K562 (cell line): ENCODE data around the gene CROT. TPM values are rescaled to one million over a fixed set of nuclear protein-coding genes. Genes with fewer than 3 reads are reported as not detected.

ENCODE experiments used
- EP400 ChIP-seq: fragments of 450-650 bp; IDR thresholded peaks from 2 replicates; pipeline ENCODE4 v1.6.1; 2017; ENCODE audit warnings: antibody characterized with exemption, mild to moderate bottlenecking, moderate library complexity
- MNT ChIP-seq, 2 experiments: fragments of 450-650 bp; conservative IDR thresholded peaks; 2 replicates each; pipeline ENCODE4 v1.6.1; 2017; ENCODE audit warnings: mild to moderate bottlenecking in 2 of 2, moderate library complexity in 2 of 2
- NR4A1 ChIP-seq, 2 experiments: fragments of 250-450 bp in 1 of 2; fragments of 450-650 bp in 1 of 2; sonication (Bioruptor Pico) in 1 of 2; IDR thresholded peaks; 2 replicates each; pipeline versions ENCODE4 v1.4.0 to v1.6.1; 2016 to 2020; ENCODE audit warnings: mild to moderate bottlenecking in 2 of 2, missing compliant biosample characterization in 1 of 2, missing genetic modification characterization in 1 of 2, moderate library complexity in 1 of 2
- PURB ChIP-seq: sonication (generic); formaldehyde crosslinking; IDR thresholded peaks from 2 replicates; pipeline ENCODE4 v1.9.0; 2021; ENCODE audit warnings: low read depth, mild to moderate bottlenecking, missing genetic modification reagents
- RREB1 ChIP-seq: fragments of 250-450 bp; sonication (Bioruptor Pico); IDR thresholded peaks from 2 replicates; pipeline ENCODE4 v1.4.0; 2020
- TFE3 ChIP-seq: fragments of 450-650 bp; formaldehyde crosslinking; IDR thresholded peaks from 2 replicates; pipeline ENCODE4 v1.4.0; 2020; ENCODE audit warnings: mild to moderate bottlenecking, mixed read lengths
- ZBTB11 ChIP-seq, 3 experiments: fragments of 200-800 bp in 1 of 3; fragments of 250-450 bp in 1 of 3; fragments of 450-650 bp in 1 of 3; sonication (Bioruptor Pico) in 1 of 3; sonication (Bioruptor generic) in 1 of 3; formaldehyde crosslinking in 1 of 3; IDR thresholded peaks; 2 replicates each; pipeline versions ENCODE4 v1.6.1 to v1.8.0; 2016 to 2022; ENCODE audit warnings: mild to moderate bottlenecking in 2 of 3, missing genetic modification characterization in 2 of 3, missing compliant biosample characterization in 1 of 3, moderate library complexity in 1 of 3
- ZBTB34 ChIP-seq: fragments of 250-450 bp; sonication (Bioruptor Pico); IDR thresholded peaks from 2 replicates; pipeline ENCODE4 v1.8.0; 2021; ENCODE audit warnings: mild to moderate bottlenecking, moderate library complexity
- ZNF197 ChIP-seq: fragments of 200-800 bp; sonication (Bioruptor generic); IDR thresholded peaks from 2 replicates; pipeline ENCODE4 v1.6.1; 2016; ENCODE audit warnings: low read depth, missing genetic modification characterization, missing compliant biosample characterization
- ZNF224 ChIP-seq: sonication (generic); formaldehyde crosslinking; IDR thresholded peaks from 2 replicates; pipeline ENCODE4 v1.8.0; 2022; ENCODE audit warnings: mild to moderate bottlenecking, missing genetic modification reagents
- polyA plus RNA-seq, 8 experiments: library from polyadenylated mRNA; depleted of rRNA in 4 of 8; stranded (reverse) in 5 of 8; unstranded in 3 of 8; fragments of >200 nt; fragmentation: Nextera tagmentation in 2 of 8; fragmentation: Illumina TruSeq in 1 of 8; extraction: Ambion mirVana in 2 of 8; extraction: Trizol in 1 of 8; gene quantifications; 2 replicates each; pipeline versions ENCODE4 v1.2.1 to v1.2.3, GENCODE V29; 2011 to 2014; ENCODE audit warnings: inconsistent platforms in 1 of 8, missing spikeins in 1 of 8
- total RNA-seq, 7 experiments: library from RNA; depleted of rRNA in 6 of 7; stranded (reverse); fragments of >200 nt in 6 of 7; fragmentation: Illumina TruSeq in 2 of 7; extraction: Trizol in 2 of 7; gene quantifications; 2 replicates each; pipeline versions ENCODE4 v1.2.1 to v1.2.3, GENCODE V29; 2011 to 2021; ENCODE audit warnings: low replicate concordance in 1 of 7

The CROT gene
- total and polyA plus RNA-seq, 9 of the 15 experiments (the other 6 are each of a cell fraction or from before 2014, with no cell fraction given): 2.5 to 8.1 (median 5.1) TPM

GRCh38 chr7:87330942-87331341, 14.5 kb upstream of the CROT start (continued):
- peak; percentile 98 for TF ChIP-seq RREB1 (CRISPR knock-in tag)
- peak; percentile 32 to 48; a peak in 1 of 4 replicates for TF ChIP-seq MNT (conservative IDR thresholded peaks at IDR 0.05)
- peak; percentile 37; the same call in 1 of the 2 replicates for TF ChIP-seq EP400
- TF ChIP-seq NR4A1 (CRISPR knock-in tag; IDR thresholded peaks at IDR 0.05): 0 out of 2 replicates have a peak, but pooled peaks have one; percentile 87
- TF ChIP-seq NR4A1 (tag; IDR thresholded peaks at IDR 0.05): peak; percentile 99
- peak; percentile 68 for TF ChIP-seq TFE3 (CRISPR knock-in tag)
- TF ChIP-seq ZBTB34: 0 out of 2 replicates have a peak, but pooled peaks have one; percentile 73
- no peak for TF ChIP-seq ZNF224 (CRISPR knock-in tag)
- TF ChIP-seq ZBTB11 (CRISPR knock-in tag; IDR thresholded peaks at IDR 0.05): peak in 1 of 3 experiments; percentile 76; a peak in 2 of 6 replicates
- TF ChIP-seq ZNF197 (CRISPR knock-in tag): peak; percentile 94; the same call in 1 of the 2 replicates
- TF ChIP-seq PURB (CRISPR knock-in tag): no peak
